ENCODE measurements around the gene CDK14.

- no peak for TF ChIP-seq CTCF (IDR thresholded peaks at IDR 0.05)
- no peak for TF ChIP-seq POLR2A (IDR thresholded peaks at IDR 0.05)
These were observed 359.6 kb downstream of the CDK14 start for GRCh38 chr7:90955641-90956207.
